ENCODE measurements around the gene SUSD5. TPM values are rescaled to one million over a fixed set of nuclear protein-coding genes. Genes with fewer than 3 reads are reported as not detected.
"Not testable (repeated sequence)": the region's sequence is repeated elsewhere in the genome, so short reads cannot be mapped to it uniquely, and the experiment has no call there.

The SUSD5 gene
- total RNA-seq, 1 donor from 2014 or later = 0.80 TPM

- intact Hi-C loops (cut with micrococcal nuclease) = no loop called here
- Histone ChIP-seq H3K4me1 (peaks cover 6% of the 10 kb centered on the region), H3K36me3 (peaks cover 58% of the 10 kb centered on the region), H3K27me3 (ENCODE audit: low read depth) (no peaks in the 10 kb centered on the region), H3K4me3 (no peak overlapping the region), H3K27ac (replicated peaks) (no peak overlapping the region), H3K9me3 (replicated peaks) (no peaks in the 10 kb centered on the region)
- no peak for TF ChIP-seq CTCF (IDR thresholded peaks at IDR 0.05; ENCODE audit: borderline replicate concordance)
- no peak for DNase-seq
Observed at GRCh38 chr3:33139996-33140395, 78.6 kb downstream of the SUSD5 start.

- H3K27ac ChIP-seq (replicated peaks); H3K27me3 ChIP-seq (ENCODE audit: low read depth); intact Hi-C loops (cut with micrococcal nuclease); DNase-seq; H3K9me3 ChIP-seq (replicated peaks); H3K4me3 ChIP-seq; H3K4me1 ChIP-seq: not testable (repeated sequence)
- peaks cover 64% of the 10 kb centered on the region for H3K36me3 ChIP-seq
Observed at GRCh38 chr3:33139006-33139623, 79.5 kb downstream of the SUSD5 start.

GRCh38 chr3:33137691-33138090 lies 80.9 kb downstream of the SUSD5 start:
- peaks cover 70% of the 10 kb centered on the region for H3K36me3 ChIP-seq
- H3K4me3 ChIP-seq = no peak overlapping the region
- peaks cover 6% of the 10 kb centered on the region for H3K4me1 ChIP-seq
- H3K27ac ChIP-seq (replicated peaks) = no peak overlapping the region
- H3K9me3 ChIP-seq (replicated peaks) = no peaks in the 10 kb centered on the region
- intact Hi-C loops (cut with micrococcal nuclease) = no loop called here
- no peak for TF ChIP-seq CTCF (IDR thresholded peaks at IDR 0.05; ENCODE audit: borderline replicate concordance)
- no peaks in the 10 kb centered on the region for H3K27me3 ChIP-seq (ENCODE audit: low read depth)
- no peak for DNase-seq

- TF ChIP-seq CTCF (IDR thresholded peaks at IDR 0.05; ENCODE audit: borderline replicate concordance) = no peak
- peaks cover 11% of the 10 kb centered on the region for H3K4me1 ChIP-seq
- H3K36me3 ChIP-seq = peaks cover 72% of the 10 kb centered on the region
- H3K4me3 ChIP-seq = no peak overlapping the region
- H3K27ac ChIP-seq (replicated peaks) = no peak overlapping the region
- no peak for DNase-seq
- intact Hi-C loops (cut with micrococcal nuclease) = loop anchor here (5.0 kb wide), 1 partner anchor 238 kb away; no protein-coding TSS in a partner anchor
- H3K9me3 ChIP-seq (replicated peaks) = no peaks in the 10 kb centered on the region
- H3K27me3 ChIP-seq (ENCODE audit: low read depth) = no peaks in the 10 kb centered on the region
Observed at GRCh38 chr3:33134026-33134625, 84.5 kb downstream of the SUSD5 start.

- Histone ChIP-seq H3K36me3 (peaks cover 71% of the 10 kb centered on the region), H3K9me3 (replicated peaks) (no peaks in the 10 kb centered on the region), H3K27me3 (ENCODE audit: low read depth) (no peaks in the 10 kb centered on the region), H3K4me1 (peaks cover 11% of the 10 kb centered on the region), H3K27ac (replicated peaks) (no peak overlapping the region), H3K4me3 (no peak overlapping the region)
- intact Hi-C loops (cut with micrococcal nuclease) = loop anchor here (5.0 kb wide), 1 partner anchor 240 kb away; no protein-coding TSS in a partner anchor
- no peak for TF ChIP-seq CTCF (IDR thresholded peaks at IDR 0.05; ENCODE audit: borderline replicate concordance)
- DNase-seq = no peak
Observed at GRCh38 chr3:33132019-33132360, 86.6 kb downstream of the SUSD5 start.

GRCh38 chr3:33131331-33132018 lies 87.1 kb downstream of the SUSD5 start:
- peaks cover 71% of the 10 kb centered on the region for H3K36me3 ChIP-seq
- TF ChIP-seq CTCF (IDR thresholded peaks at IDR 0.05; ENCODE audit: borderline replicate concordance) = peak; percentile 79
- H3K27me3 ChIP-seq (ENCODE audit: low read depth) = no peaks in the 10 kb centered on the region
- no peak overlapping the region for H3K27ac ChIP-seq (replicated peaks)
- intact Hi-C loops (cut with micrococcal nuclease) = loop anchor here (5.0 kb wide), 1 partner anchor 241 kb away; no protein-coding TSS in a partner anchor
- no peak overlapping the region for H3K4me3 ChIP-seq
- H3K9me3 ChIP-seq (replicated peaks) = no peaks in the 10 kb centered on the region
- peaks cover 11% of the 10 kb centered on the region for H3K4me1 ChIP-seq
- DNase-seq = no peak

All from left ventricle myocardium inferior (tissue), 1 donor.